ENCODE measurements around the gene EIF3L.
A peak's percentile ranks its signal among the peaks of the same experiment; 100 is the strongest.

Gene EIF3L

GRCh38 chr22:37843741-37844089 lies 5.5 kb upstream of the EIF3L start:
- H3K4me1 ChIP-seq = no peaks in the 10 kb centered on the region
- H3K9me3 ChIP-seq (ENCODE audit: control insufficient read depth, low read length) = no peaks in the 10 kb centered on the region
- peak overlapping the region; percentile 79 for H2AFZ ChIP-seq
- no peak overlapping the region for H3K9ac ChIP-seq
- peak overlapping the region; percentile 80 for H3K27ac ChIP-seq
- no peaks in the 10 kb centered on the region for H3K36me3 ChIP-seq (ENCODE audit: control insufficient read depth, insufficient read depth, low read length)
- no peak for TF ChIP-seq CTCF (IDR thresholded peaks at IDR 0.05)
- peak overlapping the region; percentile 70 for H3K4me3 ChIP-seq (ENCODE audit: low read depth, low read length)
- H3K4me2 ChIP-seq (ENCODE audit: low read length) = peak overlapping the region; percentile 91
- no peaks in the 10 kb centered on the region for H3K27me3 ChIP-seq (ENCODE audit: control insufficient read depth, insufficient read depth, low read length)
- peaks cover 8% of the 10 kb centered on the region for H3K79me2 ChIP-seq

- peak overlapping the region; percentile 91 for H3K4me2 ChIP-seq (ENCODE audit: low read length)
- H3K4me3 ChIP-seq (ENCODE audit: low read depth, low read length) = peak overlapping the region; percentile 70
- H3K4me1 ChIP-seq = no peaks in the 10 kb centered on the region
- peak overlapping the region; percentile 80 for H3K27ac ChIP-seq
- TF ChIP-seq CTCF (IDR thresholded peaks at IDR 0.05) = no peak
- no peak overlapping the region for H3K9ac ChIP-seq
- no peaks in the 10 kb centered on the region for H3K36me3 ChIP-seq (ENCODE audit: control insufficient read depth, insufficient read depth, low read length)
- H3K27me3 ChIP-seq (ENCODE audit: control insufficient read depth, insufficient read depth, low read length) = no peaks in the 10 kb centered on the region
- H2AFZ ChIP-seq = peak overlapping the region; percentile 73
- no peaks in the 10 kb centered on the region for H3K9me3 ChIP-seq (ENCODE audit: control insufficient read depth, low read length)
- H3K79me2 ChIP-seq = peaks cover 14% of the 10 kb centered on the region
Observed at GRCh38 chr22:37844904-37845329, 4.3 kb upstream of the EIF3L start.

GRCh38 chr22:37846433-37846832 lies 2.8 kb upstream of the EIF3L start:
- H3K9ac ChIP-seq = no peak overlapping the region
- no peak overlapping the region for H3K27ac ChIP-seq
- H3K27me3 ChIP-seq (ENCODE audit: control insufficient read depth, insufficient read depth, low read length) = no peaks in the 10 kb centered on the region
- no peak for TF ChIP-seq CTCF (IDR thresholded peaks at IDR 0.05)
- H3K36me3 ChIP-seq (ENCODE audit: control insufficient read depth, insufficient read depth, low read length) = no peaks in the 10 kb centered on the region
- no peak overlapping the region for H3K4me2 ChIP-seq (ENCODE audit: low read length)
- peaks cover 11% of the 10 kb centered on the region for H3K79me2 ChIP-seq
- H3K4me1 ChIP-seq = no peaks in the 10 kb centered on the region
- no peaks in the 10 kb centered on the region for H3K9me3 ChIP-seq (ENCODE audit: control insufficient read depth, low read length)
- H2AFZ ChIP-seq = no peak overlapping the region
- no peak overlapping the region for H3K4me3 ChIP-seq (ENCODE audit: low read depth, low read length)

GRCh38 chr22:37848587-37849088 lies 581 bp upstream of the EIF3L start:
- Histone ChIP-seq H3K4me3 (ENCODE audit: low read depth, low read length) (peak overlapping the region; percentile 72), H3K4me1 (no peaks in the 10 kb centered on the region), H3K9ac (no peak overlapping the region), H3K27ac (peak overlapping the region; percentile 78), H3K4me2 (ENCODE audit: low read length) (peak overlapping the region; percentile 75), H3K9me3 (ENCODE audit: control insufficient read depth, low read length) (no peaks in the 10 kb centered on the region), H2AFZ (peak overlapping the region; percentile 91), H3K27me3 (ENCODE audit: control insufficient read depth, insufficient read depth, low read length) (no peaks in the 10 kb centered on the region), H3K36me3 (ENCODE audit: control insufficient read depth, insufficient read depth, low read length) (no peaks in the 10 kb centered on the region), H3K79me2 (peaks cover 16% of the 10 kb centered on the region)
- TF ChIP-seq CTCF (IDR thresholded peaks at IDR 0.05) = no peak

GRCh38 chr22:37850801-37851200 lies 1.6 kb downstream of the EIF3L start:
- TF ChIP-seq CTCF (IDR thresholded peaks at IDR 0.05) = no peak
- Histone ChIP-seq H3K4me3 (ENCODE audit: low read depth, low read length) (no peak overlapping the region), H3K9ac (no peak overlapping the region), H3K4me1 (no peaks in the 10 kb centered on the region), H2AFZ (no peak overlapping the region), H3K79me2 (peaks cover 21% of the 10 kb centered on the region), H3K36me3 (ENCODE audit: control insufficient read depth, insufficient read depth, low read length) (no peaks in the 10 kb centered on the region), H3K4me2 (ENCODE audit: low read length) (no peak overlapping the region), H3K9me3 (ENCODE audit: control insufficient read depth, low read length) (no peaks in the 10 kb centered on the region), H3K27ac (no peak overlapping the region), H3K27me3 (ENCODE audit: control insufficient read depth, insufficient read depth, low read length) (no peaks in the 10 kb centered on the region)

Measured in parathyroid adenoma (tissue), 2 donors.